Gastrocnemius medialis (tissue), 4 donors: Measurements from ENCODE around the gene ARG2.

ENCODE experiments used
- POLR2A ChIP-seq, 2 donors: fragments of 450-650 bp; IDR thresholded peaks; one replicate each; pipeline ENCODE4 v1.6.1; 2017; ENCODE audit warnings: antibody characterized with exemption in 2 of 2, mild to moderate bottlenecking in 2 of 2, moderate library complexity in 2 of 2
- TF ChIP-seq, protein P1 (sequence below), 5 experiments: fragments of 450-650 bp in 3 of 5; fragments of 200-600 bp in 2 of 5; sonication (generic) in 2 of 5; IDR thresholded peaks in 4 of 5; conservative IDR thresholded peaks in 1 of 5; 1 replicate in 4 of 5; 2 replicates in 1 of 5; pipeline ENCODE4 v1.5.1; 2016 to 2019; ENCODE audit warnings: antibody characterized with exemption in 5 of 5, mild to moderate bottlenecking in 3 of 5, moderate library complexity in 3 of 5

DNA sequence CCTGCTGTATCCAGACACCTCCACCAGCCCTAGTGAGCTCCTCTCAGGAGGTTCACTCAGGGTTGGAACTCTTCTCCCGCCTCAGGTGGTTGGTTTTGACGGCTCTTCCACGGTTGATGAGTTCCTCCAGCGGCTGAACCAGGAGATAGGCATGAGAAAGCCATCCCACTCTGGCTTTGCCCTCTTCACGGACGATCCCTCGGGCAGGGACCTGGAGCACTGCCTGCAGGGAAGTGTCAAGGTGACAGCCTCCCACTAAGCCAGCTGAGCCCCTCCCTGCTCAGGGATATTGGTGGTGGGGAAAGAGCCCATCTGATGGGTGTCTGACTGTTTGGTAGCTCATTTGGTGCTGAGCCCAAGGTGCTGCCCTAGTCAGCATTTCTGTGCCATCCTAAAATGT is 40.1 kb upstream of the ARG2 start:
- TF ChIP-seq, protein P1, sequence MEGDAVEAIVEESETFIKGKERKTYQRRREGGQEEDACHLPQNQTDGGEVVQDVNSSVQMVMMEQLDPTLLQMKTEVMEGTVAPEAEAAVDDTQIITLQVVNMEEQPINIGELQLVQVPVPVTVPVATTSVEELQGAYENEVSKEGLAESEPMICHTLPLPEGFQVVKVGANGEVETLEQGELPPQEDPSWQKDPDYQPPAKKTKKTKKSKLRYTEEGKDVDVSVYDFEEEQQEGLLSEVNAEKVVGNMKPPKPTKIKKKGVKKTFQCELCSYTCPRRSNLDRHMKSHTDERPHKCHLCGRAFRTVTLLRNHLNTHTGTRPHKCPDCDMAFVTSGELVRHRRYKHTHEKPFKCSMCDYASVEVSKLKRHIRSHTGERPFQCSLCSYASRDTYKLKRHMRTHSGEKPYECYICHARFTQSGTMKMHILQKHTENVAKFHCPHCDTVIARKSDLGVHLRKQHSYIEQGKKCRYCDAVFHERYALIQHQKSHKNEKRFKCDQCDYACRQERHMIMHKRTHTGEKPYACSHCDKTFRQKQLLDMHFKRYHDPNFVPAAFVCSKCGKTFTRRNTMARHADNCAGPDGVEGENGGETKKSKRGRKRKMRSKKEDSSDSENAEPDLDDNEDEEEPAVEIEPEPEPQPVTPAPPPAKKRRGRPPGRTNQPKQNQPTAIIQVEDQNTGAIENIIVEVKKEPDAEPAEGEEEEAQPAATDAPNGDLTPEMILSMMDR (IDR thresholded peaks at IDR 0.05 in 4 of 5, conservative IDR thresholded peaks at IDR 0.05 in 1 of 5): no peak
- no peak for TF ChIP-seq POLR2A (IDR thresholded peaks at IDR 0.05)
